ENCODE measurements around the gene SHROOM4.

The SHROOM4 gene

DNA sequence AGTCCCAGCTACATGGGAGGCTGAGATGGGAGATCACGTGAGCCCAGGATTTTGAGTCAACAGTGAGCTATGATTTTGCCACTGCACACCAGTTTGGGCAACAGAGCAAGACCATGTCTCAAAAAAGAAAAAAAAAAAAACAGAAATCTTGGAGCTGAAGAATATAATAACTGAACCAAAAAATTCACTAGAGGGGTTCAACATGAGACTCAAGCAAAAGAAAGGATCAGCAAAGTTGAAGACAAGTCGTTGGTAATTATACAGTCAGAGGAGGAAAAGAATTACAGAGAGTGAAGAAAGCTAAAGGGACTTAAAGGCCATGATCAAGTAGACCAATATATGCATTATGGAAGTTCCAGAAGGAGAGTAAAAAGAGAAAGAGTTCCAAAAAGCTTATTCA, 26.9 kb downstream of the SHROOM4 start:
- Histone ChIP-seq H3K27ac (ENCODE audit: poor library complexity, severe bottlenecking) (no peak overlapping the region), H3K9me3 (ENCODE audit: severe bottlenecking) (no peaks in the 10 kb centered on the region), H3K4me3 (ENCODE audit: severe bottlenecking) (no peak overlapping the region), H3K27me3 (ENCODE audit: insufficient read depth, poor library complexity, severe bottlenecking) (no peaks in the 10 kb centered on the region), H3K36me3 (ENCODE audit: low read depth) (no peaks in the 10 kb centered on the region), H3K4me1 (ENCODE audit: insufficient read depth, poor library complexity, severe bottlenecking) (no peaks in the 10 kb centered on the region)
- TF ChIP-seq, protein P1, sequence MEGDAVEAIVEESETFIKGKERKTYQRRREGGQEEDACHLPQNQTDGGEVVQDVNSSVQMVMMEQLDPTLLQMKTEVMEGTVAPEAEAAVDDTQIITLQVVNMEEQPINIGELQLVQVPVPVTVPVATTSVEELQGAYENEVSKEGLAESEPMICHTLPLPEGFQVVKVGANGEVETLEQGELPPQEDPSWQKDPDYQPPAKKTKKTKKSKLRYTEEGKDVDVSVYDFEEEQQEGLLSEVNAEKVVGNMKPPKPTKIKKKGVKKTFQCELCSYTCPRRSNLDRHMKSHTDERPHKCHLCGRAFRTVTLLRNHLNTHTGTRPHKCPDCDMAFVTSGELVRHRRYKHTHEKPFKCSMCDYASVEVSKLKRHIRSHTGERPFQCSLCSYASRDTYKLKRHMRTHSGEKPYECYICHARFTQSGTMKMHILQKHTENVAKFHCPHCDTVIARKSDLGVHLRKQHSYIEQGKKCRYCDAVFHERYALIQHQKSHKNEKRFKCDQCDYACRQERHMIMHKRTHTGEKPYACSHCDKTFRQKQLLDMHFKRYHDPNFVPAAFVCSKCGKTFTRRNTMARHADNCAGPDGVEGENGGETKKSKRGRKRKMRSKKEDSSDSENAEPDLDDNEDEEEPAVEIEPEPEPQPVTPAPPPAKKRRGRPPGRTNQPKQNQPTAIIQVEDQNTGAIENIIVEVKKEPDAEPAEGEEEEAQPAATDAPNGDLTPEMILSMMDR (IDR thresholded peaks at IDR 0.05; ENCODE audit: poor library complexity, severe bottlenecking) = no peak
- ATAC-seq (ENCODE audit: low read depth) = no peak
- DNase-seq (ENCODE audit: low spot score) = no peak

DNA sequence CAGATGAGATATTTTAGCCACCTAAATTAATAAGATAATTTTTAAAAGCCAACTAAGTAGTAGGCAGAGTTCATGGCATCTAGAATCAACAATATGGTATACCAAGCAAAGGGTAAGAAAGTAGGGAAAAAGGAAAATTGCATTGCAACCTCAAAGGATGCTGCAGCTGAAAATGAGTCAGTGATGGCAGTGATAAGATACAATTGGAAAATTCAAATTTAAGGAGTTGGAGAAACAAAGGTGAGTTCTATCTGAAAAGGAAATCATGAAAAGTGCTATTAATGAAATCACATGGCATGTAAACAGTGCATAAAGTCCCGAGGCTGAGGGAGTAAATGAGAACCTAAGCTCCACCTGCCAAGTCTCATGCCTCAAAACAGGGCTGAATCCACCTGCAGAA, 33.9 kb downstream of the SHROOM4 start:
- ATAC-seq (ENCODE audit: low read depth) = no peak
- H3K4me1 ChIP-seq (ENCODE audit: insufficient read depth, poor library complexity, severe bottlenecking) = no peaks in the 10 kb centered on the region
- TF ChIP-seq, protein P1 (IDR thresholded peaks at IDR 0.05; ENCODE audit: poor library complexity, severe bottlenecking) = no peak
- no peak overlapping the region for H3K4me3 ChIP-seq (ENCODE audit: severe bottlenecking)
- H3K27me3 ChIP-seq (ENCODE audit: insufficient read depth, poor library complexity, severe bottlenecking) = no peaks in the 10 kb centered on the region
- H3K36me3 ChIP-seq (ENCODE audit: low read depth) = no peaks in the 10 kb centered on the region
- H3K27ac ChIP-seq (ENCODE audit: poor library complexity, severe bottlenecking) = no peak overlapping the region
- DNase-seq (ENCODE audit: low spot score) = no peak
- H3K9me3 ChIP-seq (ENCODE audit: severe bottlenecking) = no peaks in the 10 kb centered on the region

DNA sequence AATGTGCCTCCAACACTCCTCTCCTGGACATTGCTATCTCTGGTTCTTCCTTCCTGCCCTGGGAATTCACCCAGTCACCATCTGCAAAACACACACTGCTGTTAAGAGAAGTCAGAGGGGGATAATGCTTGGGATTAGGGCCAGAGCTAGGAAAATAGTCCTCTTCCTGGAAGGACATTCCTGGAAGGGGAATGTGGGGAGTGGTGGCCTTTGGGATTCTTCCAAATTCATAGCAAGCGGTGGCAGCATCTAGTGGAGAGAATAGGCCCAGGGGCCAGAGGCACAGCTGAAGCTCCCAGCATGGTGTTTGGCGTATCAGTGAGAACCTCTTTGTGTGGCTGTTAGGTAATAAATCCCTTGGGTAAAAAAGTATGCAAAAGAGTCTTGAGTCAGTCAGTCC, 34.3 kb downstream of the SHROOM4 start:
- TF ChIP-seq, protein P1 (IDR thresholded peaks at IDR 0.05; ENCODE audit: poor library complexity, severe bottlenecking) = no peak
- no peak for ATAC-seq (ENCODE audit: low read depth)

DNA sequence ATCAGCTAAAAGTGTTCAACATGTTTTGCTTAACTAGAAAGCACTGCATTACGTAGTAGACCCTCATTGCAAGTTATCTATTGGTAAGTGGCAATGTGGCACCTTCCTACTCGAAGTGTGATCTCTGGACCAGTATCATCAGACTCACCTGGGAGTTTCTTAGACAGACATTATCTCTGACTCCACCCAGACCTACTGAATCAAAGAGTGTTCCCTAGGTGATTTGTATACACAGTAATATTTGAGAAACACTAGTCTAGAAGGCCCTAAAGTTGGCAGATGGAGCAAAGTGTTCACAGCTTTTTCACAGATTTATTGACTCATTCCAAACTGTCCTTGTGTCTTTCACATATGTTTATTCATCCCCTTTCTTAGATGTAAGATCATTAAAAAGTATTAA, 35.7 kb downstream of the SHROOM4 start:
- no peaks in the 10 kb centered on the region for H3K4me1 ChIP-seq (ENCODE audit: insufficient read depth, poor library complexity, severe bottlenecking)
- ATAC-seq (ENCODE audit: low read depth) = no peak
- H3K27ac ChIP-seq (ENCODE audit: poor library complexity, severe bottlenecking) = no peak overlapping the region
- no peak for DNase-seq (ENCODE audit: low spot score)
- H3K9me3 ChIP-seq (ENCODE audit: severe bottlenecking) = no peaks in the 10 kb centered on the region
- H3K36me3 ChIP-seq (ENCODE audit: low read depth) = no peaks in the 10 kb centered on the region
- H3K27me3 ChIP-seq (ENCODE audit: insufficient read depth, poor library complexity, severe bottlenecking) = no peaks in the 10 kb centered on the region
- no peak overlapping the region for H3K4me3 ChIP-seq (ENCODE audit: severe bottlenecking)
- TF ChIP-seq, protein P1 (IDR thresholded peaks at IDR 0.05; ENCODE audit: poor library complexity, severe bottlenecking) = no peak

More for the DNA sequence above, 34.3 kb downstream of the SHROOM4 start:
- Histone ChIP-seq H3K4me3 (ENCODE audit: severe bottlenecking) (no peak overlapping the region), H3K9me3 (ENCODE audit: severe bottlenecking) (no peaks in the 10 kb centered on the region), H3K27me3 (ENCODE audit: insufficient read depth, poor library complexity, severe bottlenecking) (no peaks in the 10 kb centered on the region), H3K36me3 (ENCODE audit: low read depth) (no peaks in the 10 kb centered on the region), H3K27ac (ENCODE audit: poor library complexity, severe bottlenecking) (no peak overlapping the region), H3K4me1 (ENCODE audit: insufficient read depth, poor library complexity, severe bottlenecking) (no peaks in the 10 kb centered on the region)
- DNase-seq (ENCODE audit: low spot score) = no peak

DNA sequence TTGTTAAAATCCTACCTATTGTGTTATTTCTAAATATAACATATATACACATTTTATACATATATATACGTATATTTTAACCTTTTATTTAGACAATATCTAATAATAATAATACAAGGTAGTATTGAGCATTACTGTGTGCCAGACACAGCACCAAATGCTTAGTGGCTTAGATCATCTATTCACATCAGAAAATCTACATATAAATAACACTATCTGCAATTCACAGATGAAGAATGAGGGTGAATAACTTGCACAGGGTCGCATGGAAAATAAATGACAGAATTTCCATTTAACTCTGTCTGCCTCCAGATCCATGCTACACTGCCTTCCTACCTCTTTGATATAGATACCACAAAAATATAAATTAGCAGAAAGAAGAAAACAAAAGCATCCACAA, 37.7 kb downstream of the SHROOM4 start:
- Histone ChIP-seq H3K27me3 (ENCODE audit: insufficient read depth, poor library complexity, severe bottlenecking) (no peaks in the 10 kb centered on the region), H3K4me1 (ENCODE audit: insufficient read depth, poor library complexity, severe bottlenecking) (no peaks in the 10 kb centered on the region), H3K9me3 (ENCODE audit: severe bottlenecking) (no peaks in the 10 kb centered on the region), H3K4me3 (ENCODE audit: severe bottlenecking) (no peak overlapping the region), H3K27ac (ENCODE audit: poor library complexity, severe bottlenecking) (no peak overlapping the region), H3K36me3 (ENCODE audit: low read depth) (no peaks in the 10 kb centered on the region)
- DNase-seq (ENCODE audit: low spot score) = no peak
- no peak for ATAC-seq (ENCODE audit: low read depth)
- TF ChIP-seq, protein P1 (IDR thresholded peaks at IDR 0.05; ENCODE audit: poor library complexity, severe bottlenecking) = no peak

Measured in RWPE2 (cell line).